CD8-positive, alpha-beta memory T cell (primary cell): ENCODE data around the gene OR5K4. TPM values are rescaled to one million over a fixed set of nuclear protein-coding genes. Genes with fewer than 3 reads are reported as not detected.
"Not testable (repeated sequence)": the region's sequence is repeated elsewhere in the genome, so short reads cannot be mapped to it uniquely, and the experiment has no call there.

Experiments
- CTCF ChIA-PET: fragments of 350-600 bp; sonication (Branson Sonifier 250); formaldehyde crosslinking; loops from one replicate; lab custom pipeline; 2021; ENCODE audit warnings: antibody characterized with exemption; lab: Charles Lee
- POLR2A ChIA-PET: fragments of 350-600 bp; sonication (Branson Sonifier 250); formaldehyde crosslinking; loops from one replicate; lab custom pipeline; 2021; ENCODE audit warnings: antibody characterized with exemption; lab: Charles Lee
- DNase-seq, 5 donors: peaks; one replicate each; pipeline versions ENCODE4 v3.0.0 to v3.0.0-alpha.2; 2020 to 2022; ENCODE audit warnings: mixed read lengths in 1 of 5
- H3K27ac ChIP-seq: one replicate; pipeline ENCODE4 v1.7.0; 2013; ENCODE audit warnings: low read depth, mild to moderate bottlenecking, low read length, moderate library complexity
- H3K27me3 ChIP-seq: 2 replicates; pipeline ENCODE4 v1.7.0; 2013; ENCODE audit warnings: low read length, mild to moderate bottlenecking; ENCODE audit not compliant: insufficient read depth, poor library complexity, severe bottlenecking
- H3K36me3 ChIP-seq: 2 replicates; pipeline ENCODE4 v1.7.0; 2013; ENCODE audit warnings: mild to moderate bottlenecking, low read length, moderate library complexity; ENCODE audit not compliant: insufficient read depth
- H3K4me1 ChIP-seq: 2 replicates; pipeline ENCODE4 v1.7.0; 2013; ENCODE audit warnings: mild to moderate bottlenecking, low read length, moderate library complexity; ENCODE audit not compliant: insufficient read depth
- H3K4me3 ChIP-seq: 2 replicates; pipeline ENCODE4 v1.7.0; 2013; ENCODE audit warnings: mild to moderate bottlenecking, low read length
- H3K9me3 ChIP-seq: 2 replicates; pipeline ENCODE4 v1.7.0; 2013; ENCODE audit warnings: mild to moderate bottlenecking, low read length
- H3K27ac Mint-ChIP-seq, 8 donors: one replicate each; pipeline ENCODE4 v1.8.0; 2020 to 2021; ENCODE audit warnings: mixed read lengths in 8 of 8, mild to moderate bottlenecking in 6 of 8, inconsistent platforms in 3 of 8, moderate library complexity in 3 of 8
- H3K27me3 Mint-ChIP-seq, 2 donors: one replicate each; pipeline ENCODE4 v1.8.0; 2020 to 2021; ENCODE audit warnings: mixed read lengths in 2 of 2, mild to moderate bottlenecking in 1 of 2, moderate library complexity in 1 of 2
- H3K36me3 Mint-ChIP-seq, 3 donors: one replicate each; pipeline ENCODE4 v1.8.0; 2020 to 2021; ENCODE audit warnings: mixed read lengths in 3 of 3, inconsistent platforms in 1 of 3, mild to moderate bottlenecking in 1 of 3
- H3K4me1 Mint-ChIP-seq, 3 donors: one replicate each; pipeline ENCODE4 v1.8.0; 2020 to 2021; ENCODE audit warnings: mixed read lengths in 3 of 3, inconsistent platforms in 1 of 3, mild to moderate bottlenecking in 1 of 3
- H3K4me3 Mint-ChIP-seq, 7 donors: one replicate each; pipeline ENCODE4 v1.8.0; 2020 to 2021; ENCODE audit warnings: mixed read lengths in 7 of 7, mild to moderate bottlenecking in 6 of 7, moderate library complexity in 4 of 7, inconsistent platforms in 2 of 7
- H3K9me3 Mint-ChIP-seq, 5 donors: one replicate each; pipeline ENCODE4 v1.8.0; 2020 to 2022; ENCODE audit warnings: mixed read lengths in 5 of 5, mild to moderate bottlenecking in 3 of 5, moderate library complexity in 2 of 5, inconsistent platforms in 1 of 5
- polyA plus RNA-seq: library from polyadenylated mRNA; unstranded; fragments of 300-500 nt; fragmentation: Illumina TruSeq; gene quantifications from one replicate; pipeline ENCODE4 v1.2.3, GENCODE V29; 2021
- total RNA-seq, 2 experiments: library from RNA; stranded (reverse); gene quantifications; one replicate each; pipeline ENCODE4 v1.2.3, GENCODE V29; 2021

OR5K4 gene
- total and polyA plus RNA-seq, 3 experiments from 2014 or later = not detected

- H3K27me3 ChIP-seq = no peaks in the 10 kb centered on the region
- Mint-ChIP-seq H3K4me1 (peaks cover 5 to 11% (median 11%) of the 10 kb centered on the region in 3 donors), H3K4me3 (no peak overlapping the region), H3K9me3 (peaks cover 0 to 3% (median 0%) of the 10 kb centered on the region in 5 donors), H3K27me3 (no peaks in the 10 kb centered on the region), H3K36me3 (no peaks in the 10 kb centered on the region), H3K27ac (no peak overlapping the region)
- H3K9me3 ChIP-seq = no peaks in the 10 kb centered on the region
- CTCF ChIA-PET = no interaction called here
- no peak overlapping the region for H3K27ac ChIP-seq
- H3K36me3 ChIP-seq = no peaks in the 10 kb centered on the region
- H3K4me3 ChIP-seq = no peak overlapping the region
- POLR2A ChIA-PET = no interaction called here
- H3K4me1 ChIP-seq = no peaks in the 10 kb centered on the region
- DNase-seq = no peak
Observed at GRCh38 chr3:98376631-98377030, 23.0 kb downstream of the OR5K4 start.

GRCh38 chr3:98388147-98388546 is 34.5 kb downstream of the OR5K4 start:
- Mint-ChIP-seq H3K4me1 (no peaks in the 10 kb centered on the region), H3K27ac (no peak overlapping the region), H3K4me3 (no peak overlapping the region), H3K27me3 (peaks cover 3 to 21% of the 10 kb centered on the region in 2 donors), H3K36me3 (peaks cover 0 to 13% (median 0%) of the 10 kb centered on the region in 3 donors), H3K9me3 (no peaks in the 10 kb centered on the region)
- Histone ChIP-seq H3K4me1 (no peaks in the 10 kb centered on the region), H3K36me3 (no peaks in the 10 kb centered on the region), H3K27me3 (no peaks in the 10 kb centered on the region), H3K4me3 (no peak overlapping the region), H3K27ac (no peak overlapping the region), H3K9me3 (no peaks in the 10 kb centered on the region)
- POLR2A ChIA-PET = no interaction called here
- CTCF ChIA-PET = no interaction called here
- DNase-seq = no peak

GRCh38 chr3:98390366-98390765 is 36.7 kb downstream of the OR5K4 start, which contains the start of gene OR5K3:
OR5K3 (plus strand) TSS chr3:98390666; CDS start chr3:98390666, 0 bp downstream.
- no peak within 1 kb of the TSS for H3K27ac ChIP-seq
- H3K9me3 ChIP-seq = no peaks in the 10 kb centered on the region
- CTCF ChIA-PET = no interaction called here
- H3K9me3 Mint-ChIP-seq = no peaks in the 10 kb centered on the region
- peaks cover 0 to 4% (median 0%) of the 10 kb centered on the region in 3 donors for H3K36me3 Mint-ChIP-seq
- H3K4me1 Mint-ChIP-seq = peaks cover 4 to 8% (median 7%) of the 10 kb centered on the region in 3 donors
- H3K27me3 ChIP-seq = no peaks in the 10 kb centered on the region
- H3K36me3 ChIP-seq = no peaks in the 10 kb centered on the region
- DNase-seq = no peak
- no peak within 1 kb of the TSS for H3K4me3 Mint-ChIP-seq
- no peaks in the 10 kb centered on the region for H3K4me1 ChIP-seq
- POLR2A ChIA-PET = no interaction called here
- H3K27me3 Mint-ChIP-seq = peaks cover 3 to 18% of the 10 kb centered on the region in 2 donors
- H3K27ac Mint-ChIP-seq = peak within 1 kb of the TSS in 1 of 8 donors; percentile 3
- no peak within 1 kb of the TSS for H3K4me3 ChIP-seq

GRCh38 chr3:98395101-98395500 is 41.4 kb downstream of the OR5K4 start:
- peak overlapping the region in 1 of 8 donors; percentile 78 for H3K27ac Mint-ChIP-seq
- peaks cover 2 to 17% (median 2%) of the 10 kb centered on the region in 3 donors for H3K36me3 Mint-ChIP-seq
- H3K4me3 Mint-ChIP-seq = no peak overlapping the region
- no peaks in the 10 kb centered on the region for H3K36me3 ChIP-seq
- H3K27ac ChIP-seq = no peak overlapping the region
- ChIA-PET CTCF (no interaction called here), POLR2A (no interaction called here)
- H3K4me3 ChIP-seq = no peak overlapping the region
- H3K4me1 Mint-ChIP-seq = peaks cover 6 to 11% (median 10%) of the 10 kb centered on the region in 3 donors
- no peak for DNase-seq
- no peaks in the 10 kb centered on the region for H3K4me1 ChIP-seq
- H3K27me3 ChIP-seq = no peaks in the 10 kb centered on the region
- peaks cover 6 to 23% (median 16%) of the 10 kb centered on the region in 5 donors for H3K9me3 Mint-ChIP-seq
- no peaks in the 10 kb centered on the region for H3K9me3 ChIP-seq
- H3K27me3 Mint-ChIP-seq = peaks cover 0 to 9% of the 10 kb centered on the region in 2 donors

GRCh38 chr3:98396482-98396881 is 42.8 kb downstream of the OR5K4 start:
- H3K9me3 ChIP-seq, H3K27me3 Mint-ChIP-seq, H3K27ac ChIP-seq, H3K36me3 ChIP-seq, H3K27ac Mint-ChIP-seq, H3K4me1 ChIP-seq, H3K4me3 Mint-ChIP-seq, CTCF ChIA-PET, POLR2A ChIA-PET, H3K27me3 ChIP-seq, DNase-seq, H3K4me3 ChIP-seq: not testable (repeated sequence)
- Mint-ChIP-seq H3K36me3 (peaks cover 2 to 25% (median 5%) of the 10 kb centered on the region in 3 donors), H3K4me1 (peaks cover 12 to 16% (median 14%) of the 10 kb centered on the region in 3 donors), H3K9me3 (peaks cover 6 to 31% (median 18%) of the 10 kb centered on the region in 5 donors)

- no peak overlapping the region for H3K27ac ChIP-seq
- H3K9me3 ChIP-seq = no peaks in the 10 kb centered on the region
- no peak overlapping the region for H3K4me3 ChIP-seq
- no peak for DNase-seq
- H3K27me3 ChIP-seq = no peaks in the 10 kb centered on the region
- peaks cover 0 to 6% of the 10 kb centered on the region in 2 donors for H3K27me3 Mint-ChIP-seq
- peaks cover 20 to 24% (median 21%) of the 10 kb centered on the region in 3 donors for H3K4me1 Mint-ChIP-seq
- CTCF ChIA-PET = no interaction called here
- H3K9me3 Mint-ChIP-seq = peaks cover 18 to 40% (median 29%) of the 10 kb centered on the region in 5 donors
- no peaks in the 10 kb centered on the region for H3K4me1 ChIP-seq
- POLR2A ChIA-PET = no interaction called here
- no peaks in the 10 kb centered on the region for H3K36me3 ChIP-seq
- no peak overlapping the region for H3K4me3 Mint-ChIP-seq
- no peak overlapping the region for H3K27ac Mint-ChIP-seq
- peaks cover 5 to 38% (median 6%) of the 10 kb centered on the region in 3 donors for H3K36me3 Mint-ChIP-seq
Observed at GRCh38 chr3:98398513-98398912, 44.9 kb downstream of the OR5K4 start.

- H3K4me3 ChIP-seq = no peak overlapping the region
- H3K27me3 Mint-ChIP-seq = peaks cover 0 to under 1% of the 10 kb centered on the region in 2 donors
- no peaks in the 10 kb centered on the region for H3K4me1 ChIP-seq
- H3K9me3 Mint-ChIP-seq = peaks cover 46 to 66% (median 59%) of the 10 kb centered on the region in 5 donors
- no peaks in the 10 kb centered on the region for H3K36me3 ChIP-seq
- H3K27ac Mint-ChIP-seq = no peak overlapping the region
- H3K27ac ChIP-seq = no peak overlapping the region
- no peak for DNase-seq
- POLR2A ChIA-PET = no interaction called here
- peak overlapping the region in 2 of 7 donors; percentile 6 for H3K4me3 Mint-ChIP-seq
- H3K27me3 ChIP-seq = no peaks in the 10 kb centered on the region
- H3K9me3 ChIP-seq = no peaks in the 10 kb centered on the region
- H3K36me3 Mint-ChIP-seq = peaks cover 8 to 67% (median 19%) of the 10 kb centered on the region in 3 donors
- CTCF ChIA-PET = no interaction called here
- peaks cover 14 to 16% (median 16%) of the 10 kb centered on the region in 3 donors for H3K4me1 Mint-ChIP-seq
Observed at GRCh38 chr3:98402507-98402906, 48.9 kb downstream of the OR5K4 start.

GRCh38 chr3:98404010-98404409 is 50.4 kb downstream of the OR5K4 start:
- CTCF ChIA-PET = no interaction called here
- Histone ChIP-seq H3K4me3 (no peak overlapping the region), H3K4me1 (no peaks in the 10 kb centered on the region), H3K9me3 (no peaks in the 10 kb centered on the region), H3K36me3 (no peaks in the 10 kb centered on the region), H3K27me3 (no peaks in the 10 kb centered on the region), H3K27ac (no peak overlapping the region)
- POLR2A ChIA-PET = no interaction called here
- Mint-ChIP-seq H3K27ac (peak overlapping the region in 1 of 8 donors; percentile 25), H3K4me3 (no peak overlapping the region), H3K9me3 (peaks cover 49 to 67% (median 56%) of the 10 kb centered on the region in 5 donors), H3K36me3 (peaks cover 7 to 67% (median 20%) of the 10 kb centered on the region in 3 donors), H3K27me3 (no peaks in the 10 kb centered on the region), H3K4me1 (peaks cover 14 to 16% (median 16%) of the 10 kb centered on the region in 3 donors)
- DNase-seq = no peak
